Measurements from ENCODE around the gene SFTA2. TPM values are rescaled to one million over a fixed set of nuclear protein-coding genes. Genes with fewer than 3 reads are reported as not detected.

Gene SFTA2
- total and polyA plus RNA-seq, 2 of the 8 experiments (the other 6 are each of a cell fraction or from before 2014, with no cell fraction given) = not detected

DNA sequence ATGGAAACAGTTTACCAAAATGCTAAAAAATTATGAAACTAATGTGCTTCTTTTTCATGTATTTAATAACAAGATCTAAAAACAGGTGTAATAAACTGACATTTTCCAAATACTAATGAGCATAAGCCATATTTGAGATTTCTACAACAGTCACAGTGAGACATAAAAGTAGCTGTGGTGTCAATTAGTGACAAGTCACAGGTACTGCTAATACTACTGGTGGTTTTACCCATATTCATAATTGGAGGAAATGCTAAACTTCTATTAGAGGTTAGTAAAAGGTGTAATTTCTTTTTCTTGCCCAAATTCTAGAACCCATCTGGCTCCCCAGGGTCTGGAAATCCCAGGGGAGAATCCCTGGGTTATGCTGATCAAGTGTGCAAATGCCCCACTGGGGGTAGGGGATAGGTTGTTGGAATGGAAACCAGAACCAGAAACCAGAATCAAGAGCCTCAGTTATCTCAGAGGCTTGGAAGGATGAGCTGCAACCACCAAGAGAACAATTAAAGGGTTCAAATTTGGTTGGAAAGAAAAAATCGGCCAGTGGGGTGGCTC lies 31.0 kb downstream of the SFTA2 start:
- Histone ChIP-seq H2BK120ac (replicated peaks; ENCODE audit: low read depth, low read length) (no peak overlapping the region), H3K23me2 (ENCODE audit: low read depth, low read length) (no peaks in the 10 kb centered on the region), H4K20me1 (replicated peaks in 1 of 2; ENCODE audit: control insufficient read depth in 1 of 2, insufficient read depth in 2 of 2, low read length in 2 of 2) (peaks cover under 1 to 4% of the 10 kb centered on the region in 2 experiments), H3K14ac (ENCODE audit: insufficient read length) (no peak overlapping the region), H2AK5ac (ENCODE audit: low read depth, low read length) (no peak overlapping the region), H3K18ac (ENCODE audit: extremely low read depth, low read length) (no peak overlapping the region), H3K27ac (ENCODE audit: low read depth, low read length) (no peak overlapping the region), H4K8ac (ENCODE audit: extremely low read depth, insufficient read depth, low read length) (no peak overlapping the region), H3K56ac (replicated peaks; ENCODE audit: insufficient read length, low read depth, low read length) (no peak overlapping the region), H3K23ac (ENCODE audit: insufficient read length) (no peak overlapping the region), H3K4me3 (ENCODE audit: extremely low read depth in 1 of 4, insufficient read depth in 2 of 4, low read depth in 3 of 4, low read length in 4 of 4) (no peak overlapping the region), H3K4ac (replicated peaks; ENCODE audit: insufficient read length, low read depth, low read length) (no peak overlapping the region), H2BK20ac (ENCODE audit: low read length) (no peak overlapping the region), H3K36me3 (ENCODE audit: control insufficient read depth in 2 of 4, insufficient read depth in 4 of 4, low read length in 3 of 4) (peaks cover 22 to 43% (median 36%) of the 10 kb centered on the region in 4 experiments), H2BK12ac (ENCODE audit: low read depth, low read length) (no peak overlapping the region), H3K9ac (replicated peaks in 1 of 4; ENCODE audit: extremely low read depth in 1 of 4, low read depth in 3 of 4, low read length in 3 of 4) (no peak overlapping the region), H3K9me3 (ENCODE audit: insufficient read depth in 2 of 2, low read depth in 1 of 2, low read length in 1 of 2) (no peaks in the 10 kb centered on the region), H3K79me2 (ENCODE audit: control insufficient read depth in 1 of 2, insufficient read depth in 2 of 2, low read length in 2 of 2) (no peaks in the 10 kb centered on the region), H3K79me1 (ENCODE audit: low read depth, low read length) (0 out of 2 replicates have a peak, but pooled peaks cover 2% of the 10 kb centered on the region), H2BK5ac (ENCODE audit: low read depth, low read length) (no peak overlapping the region), H2BK15ac (ENCODE audit: low read length) (no peak overlapping the region), H3K27me3 (replicated peaks in 1 of 4; ENCODE audit: control insufficient read depth in 3 of 4, extremely low read depth in 1 of 4, insufficient read depth in 3 of 4, low read length in 3 of 4) (no peaks in the 10 kb centered on the region), H2AFZ (ENCODE audit: low read length) (no peak overlapping the region), H4K5ac (ENCODE audit: insufficient read length, low read depth, low read length) (no peak overlapping the region), H4K91ac (replicated peaks; ENCODE audit: insufficient read length, low read length) (no peak overlapping the region), H3K4me2 (ENCODE audit: insufficient read depth in 1 of 2, low read depth in 2 of 2, low read length in 2 of 2) (no peak overlapping the region), H3K4me1 (replicated peaks in 1 of 4; ENCODE audit: control insufficient read depth in 3 of 4, insufficient read depth in 4 of 4, low read length in 3 of 4) (0 out of 7 replicates have a peak, but pooled peaks cover 0 to 2% (median 0%) of the 10 kb centered on the region in 4 experiments)
- ChIA-PET POLR2A (ENCODE audit: partially characterized antibody) (interaction anchor here (0.6 to 5.4 kb wide), 9 partner anchors 9 to 76 kb away, joined by 3 to 22 read pairs (median 4); partner anchors contain the start of genes DDR1 and VARS2), CTCF (ENCODE audit: partially characterized antibody) (interaction anchor here (0.6 to 1.3 kb wide), 4 partner anchors 13 to 168 kb away, joined by 3 to 5 read pairs (median 4); partner anchors contain the start of genes MUC21 and VARS2)
- WGBS, 2 experiments (ENCODE audit: extremely low coverage in 1 of 2, insufficient coverage in 1 of 2, insufficient read length in 1 of 2, insufficient replicate concordance in 2 of 2, low coverage in 1 of 2, low lambda C conversion rate in 2 of 2, missing lambda C conversion rate in 1 of 2) = 91% methylated on average over 1 of the region's 1 CpG; no CpG with 5 or more reads in 1 of the 2 experiments
- TF ChIP-seq TAF1 (IDR thresholded peaks at IDR 0.05; ENCODE audit: low read depth, low read length) (no peak), ZNF274 (IDR thresholded peaks at IDR 0.05; ENCODE audit: borderline replicate concordance, extremely low read depth, low read length) (no peak), RXRA (IDR thresholded peaks at IDR 0.05; ENCODE audit: insufficient read depth, low read depth, low read length) (no peak), POLR2AphosphoS5 (IDR thresholded peaks at IDR 0.05; ENCODE audit: low read depth, low read length) (no peak), POU5F1 (IDR thresholded peaks at IDR 0.05; ENCODE audit: low read depth, low read length) (no peak), TCF12 (IDR thresholded peaks at IDR 0.05; ENCODE audit: low read depth, low read length) (no peak), NANOG (IDR thresholded peaks at IDR 0.05; ENCODE audit: insufficient read depth, low read depth, low read length, poor library complexity, severe bottlenecking) (no peak), POLR2A (IDR thresholded peaks at IDR 0.05; ENCODE audit: control extremely low read depth in 1 of 2, low read depth in 2 of 2, low read length in 2 of 2) (no peak)
- TF ChIP-seq, protein P1, sequence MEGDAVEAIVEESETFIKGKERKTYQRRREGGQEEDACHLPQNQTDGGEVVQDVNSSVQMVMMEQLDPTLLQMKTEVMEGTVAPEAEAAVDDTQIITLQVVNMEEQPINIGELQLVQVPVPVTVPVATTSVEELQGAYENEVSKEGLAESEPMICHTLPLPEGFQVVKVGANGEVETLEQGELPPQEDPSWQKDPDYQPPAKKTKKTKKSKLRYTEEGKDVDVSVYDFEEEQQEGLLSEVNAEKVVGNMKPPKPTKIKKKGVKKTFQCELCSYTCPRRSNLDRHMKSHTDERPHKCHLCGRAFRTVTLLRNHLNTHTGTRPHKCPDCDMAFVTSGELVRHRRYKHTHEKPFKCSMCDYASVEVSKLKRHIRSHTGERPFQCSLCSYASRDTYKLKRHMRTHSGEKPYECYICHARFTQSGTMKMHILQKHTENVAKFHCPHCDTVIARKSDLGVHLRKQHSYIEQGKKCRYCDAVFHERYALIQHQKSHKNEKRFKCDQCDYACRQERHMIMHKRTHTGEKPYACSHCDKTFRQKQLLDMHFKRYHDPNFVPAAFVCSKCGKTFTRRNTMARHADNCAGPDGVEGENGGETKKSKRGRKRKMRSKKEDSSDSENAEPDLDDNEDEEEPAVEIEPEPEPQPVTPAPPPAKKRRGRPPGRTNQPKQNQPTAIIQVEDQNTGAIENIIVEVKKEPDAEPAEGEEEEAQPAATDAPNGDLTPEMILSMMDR (IDR thresholded peaks at IDR 0.05; ENCODE audit: control extremely low read depth in 1 of 3, insufficient read depth in 1 of 3, low read depth in 1 of 3, low read length in 3 of 3) = no peak
- no peak for DNase-seq (ENCODE audit: low read depth in 1 of 2, low spot score in 2 of 2)
- FAIRE-seq = no peak
